ENCODE results near the gene GATB. TPM values are rescaled to one million over a fixed set of nuclear protein-coding genes. Genes with fewer than 3 reads are reported as not detected.

GATB gene
- total RNA-seq, 1 donor from 2014 or later = 17.7 TPM

GRCh38 chr4:151690876-151691275, 69.9 kb downstream of the GATB start:
- TF ChIP-seq CTCF (IDR thresholded peaks at IDR 0.05) = no peak
- DNase-seq (no peak), ATAC-seq (no peak)
- Histone ChIP-seq H3K4me1 (peaks cover 21% of the 10 kb centered on the region), H3K27ac (no peak overlapping the region), H3K36me3 (no peaks in the 10 kb centered on the region), H3K4me3 (no peak overlapping the region), H3K9me3 (no peaks in the 10 kb centered on the region), H3K27me3 (no peaks in the 10 kb centered on the region)
- intact Hi-C loops (cut with DNase I) = no loop called here

DNA sequence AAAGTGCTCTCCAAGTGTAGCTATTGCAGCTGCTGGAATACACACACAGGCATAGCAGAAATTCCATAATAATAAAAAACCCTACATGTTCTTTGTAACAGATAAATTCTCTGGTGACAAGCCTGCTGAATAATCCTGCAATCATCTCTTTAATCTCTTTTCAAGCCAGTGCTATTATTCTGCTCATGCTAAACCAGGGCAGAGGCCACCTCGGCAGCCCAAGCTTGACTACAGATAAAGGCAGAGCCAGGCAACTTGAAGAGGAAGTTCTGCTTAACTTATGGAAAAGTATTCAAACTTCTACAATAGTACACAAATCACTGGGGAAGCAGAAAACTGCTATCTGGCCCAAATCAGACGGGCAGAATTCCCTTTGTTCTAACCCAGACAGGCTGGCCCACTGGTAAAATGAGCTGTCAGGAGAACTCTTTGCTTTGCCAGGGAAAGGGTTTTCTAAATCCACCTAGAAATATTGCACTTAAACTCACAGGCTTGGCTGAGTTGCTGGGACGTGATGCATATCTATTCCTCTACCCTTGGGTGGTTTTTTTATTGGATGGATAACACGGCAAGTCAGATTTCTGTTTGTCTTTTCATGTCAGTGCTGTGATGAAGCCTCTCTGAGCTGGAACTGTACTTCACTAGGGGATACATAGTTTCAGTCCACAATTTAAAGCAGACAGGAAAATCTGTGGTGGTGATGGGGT, 70.5 kb downstream of the GATB start:
- Histone ChIP-seq H3K27ac (no peak overlapping the region), H3K4me3 (no peak overlapping the region), H3K36me3 (no peaks in the 10 kb centered on the region), H3K4me1 (peaks cover 21% of the 10 kb centered on the region), H3K9me3 (no peaks in the 10 kb centered on the region), H3K27me3 (no peaks in the 10 kb centered on the region)
- no peak for ATAC-seq
- no peak for DNase-seq
- intact Hi-C loops (cut with DNase I) = no loop called here
- no peak for TF ChIP-seq CTCF (IDR thresholded peaks at IDR 0.05)

DNA sequence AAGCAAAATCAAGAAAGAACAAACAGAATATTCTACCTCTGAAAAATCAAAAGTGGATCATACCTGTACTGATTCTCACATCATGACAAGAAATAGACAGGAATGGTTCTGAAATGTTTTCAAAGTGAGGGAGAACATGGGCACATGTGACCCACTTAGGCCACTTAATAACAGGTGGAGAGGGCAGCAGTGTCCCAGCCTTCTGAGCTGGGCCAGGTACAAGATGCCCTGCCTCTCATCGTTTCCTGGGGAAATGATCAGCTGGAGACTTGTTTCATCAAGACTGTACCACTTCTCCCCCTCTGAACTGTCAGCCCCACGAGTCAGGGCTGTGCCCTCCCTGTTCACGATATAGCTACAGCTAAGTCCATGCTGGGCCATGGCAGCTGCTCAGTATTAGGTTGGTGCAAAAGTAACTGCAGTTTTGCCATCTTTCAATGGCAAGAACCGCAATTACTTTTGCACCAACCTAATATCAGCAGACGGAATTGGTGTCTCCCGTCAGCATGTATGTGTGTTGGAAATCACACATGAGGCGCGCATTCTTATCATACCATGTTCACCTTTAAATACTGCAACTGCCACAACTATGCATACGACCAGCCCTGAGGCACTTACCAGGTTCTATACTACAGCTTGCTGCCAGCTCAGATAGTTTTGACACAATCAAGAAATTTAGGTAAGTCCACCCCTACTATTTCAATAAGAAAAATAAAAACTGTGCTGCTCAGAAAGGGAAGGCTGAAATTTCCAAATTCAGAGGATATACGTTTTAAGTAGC, 71.4 kb downstream of the GATB start:
- Histone ChIP-seq H3K9me3 (no peaks in the 10 kb centered on the region), H3K4me1 (peaks cover 21% of the 10 kb centered on the region), H3K36me3 (no peaks in the 10 kb centered on the region), H3K27ac (no peak overlapping the region), H3K4me3 (no peak overlapping the region), H3K27me3 (no peaks in the 10 kb centered on the region)
- ATAC-seq (no peak), DNase-seq (no peak)
- intact Hi-C loops (cut with DNase I) = no loop called here
- TF ChIP-seq CTCF (IDR thresholded peaks at IDR 0.05) = no peak

- Histone ChIP-seq H3K27ac (no peak overlapping the region), H3K36me3 (no peaks in the 10 kb centered on the region), H3K4me3 (no peak overlapping the region), H3K27me3 (no peaks in the 10 kb centered on the region), H3K9me3 (no peaks in the 10 kb centered on the region), H3K4me1 (peaks cover 21% of the 10 kb centered on the region)
- DNase-seq (no peak), ATAC-seq (no peak)
- TF ChIP-seq CTCF (IDR thresholded peaks at IDR 0.05) = no peak
- intact Hi-C loops (cut with DNase I) = no loop called here
These were observed 72.1 kb downstream of the GATB start for GRCh38 chr4:151688785-151689043.

DNA sequence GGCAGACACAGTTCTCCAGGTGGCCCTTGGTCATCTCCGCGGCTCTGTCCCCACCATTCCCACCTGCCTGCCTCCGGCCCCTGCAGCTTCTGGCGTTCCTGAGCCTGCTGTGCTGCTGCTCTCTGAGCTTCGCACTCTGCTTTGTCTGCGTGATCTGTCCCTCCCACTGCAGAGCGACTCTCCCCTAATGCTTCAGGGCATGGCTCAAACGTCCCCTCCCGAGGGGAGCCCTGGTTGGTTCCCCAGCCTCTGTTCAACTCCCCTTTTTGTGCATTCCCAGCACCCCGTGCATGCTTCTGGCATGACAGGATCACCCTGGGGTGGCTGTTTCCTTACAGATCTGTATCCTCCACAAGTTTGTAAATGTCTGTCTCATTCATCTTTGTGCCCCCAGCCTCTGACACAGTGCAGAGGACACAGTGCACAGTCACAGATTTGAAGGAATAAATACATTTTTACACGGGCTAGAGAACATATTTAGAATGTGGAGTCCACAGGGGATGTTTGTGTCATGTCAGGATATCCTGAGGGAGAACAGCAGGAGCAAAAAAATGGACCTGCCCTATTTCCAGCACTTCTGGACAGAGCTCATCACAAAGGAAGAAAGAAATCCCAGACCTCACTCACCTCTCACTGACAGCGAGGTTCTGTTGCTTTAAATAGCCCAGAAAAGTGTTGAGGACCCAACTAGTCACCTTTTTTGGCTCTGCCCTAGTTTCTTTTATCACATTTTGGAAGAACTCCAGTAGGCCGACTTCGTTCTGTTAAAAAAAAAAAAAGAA, 72.6 kb downstream of the GATB start:
- H3K9me3 ChIP-seq = no peaks in the 10 kb centered on the region
- peak; percentile 4 for ATAC-seq
- H3K36me3 ChIP-seq = no peaks in the 10 kb centered on the region
- TF ChIP-seq CTCF (IDR thresholded peaks at IDR 0.05) = no peak
- H3K27ac ChIP-seq = no peak overlapping the region
- DNase-seq = no peak
- no peaks in the 10 kb centered on the region for H3K27me3 ChIP-seq
- intact Hi-C loops (cut with DNase I) = no loop called here
- peaks cover 21% of the 10 kb centered on the region for H3K4me1 ChIP-seq
- no peak overlapping the region for H3K4me3 ChIP-seq
